Measurements from ENCODE around the gene CAMTA2.

DNA sequence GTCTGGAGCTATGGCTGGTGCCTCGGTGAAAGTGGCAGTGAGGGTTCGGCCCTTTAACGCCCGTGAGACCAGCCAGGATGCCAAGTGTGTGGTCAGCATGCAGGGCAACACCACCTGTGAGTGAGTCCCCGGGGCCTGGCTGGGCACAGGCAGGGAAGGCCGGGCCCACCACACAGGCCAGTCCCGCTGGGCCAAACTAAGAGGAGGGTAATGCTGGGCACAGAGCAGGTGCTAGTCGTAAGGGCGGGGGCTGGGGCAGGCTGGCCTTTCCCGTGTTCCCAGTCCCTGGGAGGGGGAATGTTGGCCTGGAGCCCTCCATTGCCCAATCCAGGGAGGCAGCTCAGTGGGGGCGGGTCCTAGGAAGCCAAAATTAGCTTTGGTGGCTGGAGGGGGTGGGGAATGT, 12.8 kb upstream of the CAMTA2 start:
- TF ChIP-seq EZH2 (IDR thresholded peaks at IDR 0.05; ENCODE audit: insufficient read depth, low read length): no peak
- TF ChIP-seq, protein P1, sequence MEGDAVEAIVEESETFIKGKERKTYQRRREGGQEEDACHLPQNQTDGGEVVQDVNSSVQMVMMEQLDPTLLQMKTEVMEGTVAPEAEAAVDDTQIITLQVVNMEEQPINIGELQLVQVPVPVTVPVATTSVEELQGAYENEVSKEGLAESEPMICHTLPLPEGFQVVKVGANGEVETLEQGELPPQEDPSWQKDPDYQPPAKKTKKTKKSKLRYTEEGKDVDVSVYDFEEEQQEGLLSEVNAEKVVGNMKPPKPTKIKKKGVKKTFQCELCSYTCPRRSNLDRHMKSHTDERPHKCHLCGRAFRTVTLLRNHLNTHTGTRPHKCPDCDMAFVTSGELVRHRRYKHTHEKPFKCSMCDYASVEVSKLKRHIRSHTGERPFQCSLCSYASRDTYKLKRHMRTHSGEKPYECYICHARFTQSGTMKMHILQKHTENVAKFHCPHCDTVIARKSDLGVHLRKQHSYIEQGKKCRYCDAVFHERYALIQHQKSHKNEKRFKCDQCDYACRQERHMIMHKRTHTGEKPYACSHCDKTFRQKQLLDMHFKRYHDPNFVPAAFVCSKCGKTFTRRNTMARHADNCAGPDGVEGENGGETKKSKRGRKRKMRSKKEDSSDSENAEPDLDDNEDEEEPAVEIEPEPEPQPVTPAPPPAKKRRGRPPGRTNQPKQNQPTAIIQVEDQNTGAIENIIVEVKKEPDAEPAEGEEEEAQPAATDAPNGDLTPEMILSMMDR (IDR thresholded peaks at IDR 0.05; ENCODE audit: insufficient read depth, low read depth, low read length): no peak
